PC-9 (cell line): ENCODE results near the gene SNX20.

Experiments
- CTCF ChIP-seq: fragments of 200-600 bp; sonication (generic); conservative IDR thresholded peaks from 2 replicates; pipeline ENCODE4 v1.6.1; 2017; ENCODE audit warnings: mixed run types, antibody characterized with exemption, mild to moderate bottlenecking, moderate library complexity
- EZH2 ChIP-seq: fragments of 200-600 bp; sonication (generic); IDR thresholded peaks from 2 replicates; pipeline ENCODE4 v1.8.0; 2017; ENCODE audit warnings: antibody characterized with exemption, low read depth

DNA sequence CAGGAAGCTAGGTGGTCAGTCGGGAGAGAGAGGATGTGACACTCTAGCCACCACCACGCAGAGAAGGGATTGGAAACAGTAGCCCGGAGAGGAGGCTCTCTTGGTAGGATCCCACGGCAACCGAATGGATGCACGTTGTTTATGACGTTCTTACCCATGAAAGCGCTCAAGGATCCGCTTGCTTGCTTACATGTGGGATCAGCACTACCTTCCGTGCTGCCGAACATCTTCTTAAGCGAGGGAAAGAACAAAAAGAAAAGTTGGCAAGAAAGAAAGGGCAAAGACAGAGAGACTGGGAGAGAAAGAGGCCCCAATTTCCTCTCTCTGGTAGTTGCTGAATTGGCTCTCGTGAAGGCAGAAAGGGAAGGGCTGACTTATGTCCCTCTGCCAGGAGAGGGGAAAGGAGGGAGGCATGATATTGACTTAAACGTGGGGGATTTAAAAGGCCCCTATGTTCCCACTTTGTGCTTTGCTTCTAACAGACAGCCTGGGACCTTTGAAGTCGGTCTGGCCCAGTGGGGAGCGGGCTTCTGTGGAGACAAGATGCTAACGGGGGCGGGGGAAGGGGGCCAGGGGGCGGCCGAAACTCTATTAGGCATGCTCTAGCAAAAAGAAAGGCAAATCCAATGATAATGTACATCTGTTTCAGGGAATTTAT is 35.4 kb downstream of the SNX20 start:
- TF ChIP-seq CTCF (no peak), EZH2 (no peak)
